ENCODE measurements around the gene DGKH.

GRCh38 chr13:42255886-42256285 lies 207.4 kb downstream of the DGKH start:
- TF ChIP-seq POLR2A (IDR thresholded peaks at IDR 0.05; ENCODE audit: low read depth, low read length), result no peak
- TF ChIP-seq TAF1 (IDR thresholded peaks at IDR 0.05; ENCODE audit: borderline replicate concordance, low read depth, low read length), result no peak
